GM12878 (cell line): ENCODE measurements around the gene CHAF1A. TPM values are rescaled to one million over a fixed set of nuclear protein-coding genes. Genes with fewer than 3 reads are reported as not detected.
A peak's percentile ranks its signal among the peaks of the same experiment; 100 is the strongest.

Experiments
- ATAC-seq: fragments of 200-7000 bp; cut with Tn5 transposase; 3 replicates; pipeline ENCODE4 v1.9.1; 2020; ENCODE audit warnings: mild to moderate bottlenecking, moderate library complexity
- BruUV-seq: library from RNA; stranded (reverse); fragments of 400-500 nt; replicated peaks from 2 replicates; lab custom pipeline; 2021; lab: Mats Ljungman, UMichigan
- CTCF ChIA-PET: fragments of 300-600 bp; sonication (Branson Sonifier 250); formaldehyde crosslinking; extraction: SDS; loops from one replicate; lab custom pipeline; 2021; ENCODE audit warnings: inconsistent platforms; lab: Yijun Ruan, JAX
- POLR2A ChIA-PET: fragments of 350-600 bp; formaldehyde crosslinking; extraction: SDS; loops from one replicate; lab custom pipeline; 2021; ENCODE audit warnings: inconsistent platforms; lab: Charles Lee
- RAD21 ChIA-PET: fragments of 300-600 bp; sonication (Branson Sonifier 250); formaldehyde crosslinking; loops from one replicate; lab custom pipeline; 2023; ENCODE audit warnings: antibody characterized with exemption; ENCODE audit not compliant: unreplicated experiment; lab: Charles Lee
- SMC1A ChIA-PET: fragments of 300-600 bp; sonication (Branson Sonifier 250); formaldehyde crosslinking; loops from one replicate; lab custom pipeline; 2023; ENCODE audit not compliant: unreplicated experiment, uncharacterized antibody; lab: Charles Lee
- DNase-seq: peaks from one replicate; pipeline ENCODE4 v3.0.0-alpha.2; 2011; ENCODE audit warnings: low read depth, low spot score
- FAIRE-seq: peaks from 3 replicates; lab custom pipeline; 2011; peaks lifted over from hg19 to GRCh38; lab: Jason Lieb, UNC
- H2AFZ ChIP-seq: 2 replicates; pipeline ENCODE4 v1.6.0; 2011; ENCODE audit warnings: low read depth, low read length, control low read depth; ENCODE audit not compliant: control insufficient read depth
- H3K27ac ChIP-seq: 2 replicates; pipeline ENCODE4 v1.5.1; 2011; ENCODE audit warnings: control low read depth; ENCODE audit not compliant: control insufficient read depth, insufficient read depth
- H3K27me3 ChIP-seq, 2 experiments: replicated peaks in 1 of 2; 2 replicates each; pipeline versions ENCODE4 v1.6.0 to v1.6.1; 2011; ENCODE audit warnings: low read length in 1 of 2; ENCODE audit not compliant: control insufficient read depth in 2 of 2, insufficient read depth in 2 of 2
- H3K36me3 ChIP-seq, 2 experiments: 2 replicates each; pipeline ENCODE4 v1.5.1; 2011; ENCODE audit warnings: low read length in 1 of 2; ENCODE audit not compliant: control insufficient read depth in 2 of 2, insufficient read depth in 2 of 2
- H3K4me1 ChIP-seq: 2 replicates; pipeline ENCODE4 v1.6.1; 2011; ENCODE audit warnings: mild to moderate bottlenecking, low read length, moderate library complexity, mixed read lengths; ENCODE audit not compliant: control insufficient read depth, insufficient read depth
- H3K4me2 ChIP-seq: 2 replicates; pipeline ENCODE4 v1.6.0; 2011; ENCODE audit warnings: control low read depth; ENCODE audit not compliant: control insufficient read depth, insufficient read depth
- H3K4me3 ChIP-seq: fragments of 200-600 bp; sonication (generic); 2 replicates; pipeline ENCODE4 v1.5.1; 2016
- H3K79me2 ChIP-seq: 2 replicates; pipeline ENCODE4 v1.6.0; 2011; ENCODE audit warnings: low read length; ENCODE audit not compliant: control insufficient read depth, insufficient read depth
- H3K9ac ChIP-seq: 2 replicates; pipeline ENCODE4 v1.8.0; 2011; ENCODE audit warnings: low read length, control low read depth, mixed read lengths; ENCODE audit not compliant: control insufficient read depth, insufficient read depth
- H3K9me3 ChIP-seq: replicated peaks from 3 replicates; pipeline ENCODE4 v1.5.1; 2011; ENCODE audit warnings: mild to moderate bottlenecking, low read length; ENCODE audit not compliant: control insufficient read depth, insufficient read depth
- H4K20me1 ChIP-seq: 2 replicates; pipeline ENCODE4 v1.6.0; 2011; ENCODE audit not compliant: control insufficient read depth, insufficient read depth
- ASH2L ChIP-seq: fragments of 300-600, 200-600 bp; sonication (generic); IDR thresholded peaks from 2 replicates; pipeline ENCODE4 v1.6.1; 2017; ENCODE audit warnings: low read depth, mild to moderate bottlenecking, borderline replicate concordance
- BCL11A ChIP-seq: IDR thresholded peaks from 2 replicates; pipeline ENCODE4 v1.6.1; 2011; ENCODE audit warnings: low read depth, low read length
- CBFB ChIP-seq: IDR thresholded peaks from 2 replicates; pipeline ENCODE4 v1.6.1; 2016; ENCODE audit warnings: antibody characterized with exemption, low read depth
- DPF2 ChIP-seq: fragments of 450-650 bp; IDR thresholded peaks from 2 replicates; pipeline ENCODE4 v1.6.1; 2017; ENCODE audit warnings: mild to moderate bottlenecking
- E2F8 ChIP-seq: fragments of 450-650 bp; IDR thresholded peaks from 2 replicates; pipeline ENCODE4 v1.6.1; 2018; ENCODE audit warnings: mild to moderate bottlenecking, low read depth, moderate library complexity; ENCODE audit not compliant: partially characterized antibody
- EZH2 ChIP-seq: IDR thresholded peaks from 2 replicates; pipeline ENCODE4 v1.6.1; 2012; ENCODE audit warnings: low read depth, mild to moderate bottlenecking, control low read depth, inconsistent platforms, low read length, borderline replicate concordance; ENCODE audit not compliant: control insufficient read depth
- FOXM1 ChIP-seq: IDR thresholded peaks from 2 replicates; pipeline ENCODE4 v1.6.1; 2012; ENCODE audit warnings: low read depth, mild to moderate bottlenecking, inconsistent platforms, low read length, moderate library complexity
- HDGF ChIP-seq: fragments of 450-650 bp; IDR thresholded peaks from 2 replicates; pipeline ENCODE4 v1.6.1; 2016; ENCODE audit warnings: antibody characterized with exemption
- JUND ChIP-seq: IDR thresholded peaks from 2 replicates; pipeline ENCODE4 v1.6.1; 2012; ENCODE audit warnings: low read depth, mild to moderate bottlenecking, low read length, improper control_type of control experiment, moderate library complexity
- KAT2A ChIP-seq: conservative IDR thresholded peaks from 2 replicates; pipeline ENCODE4 v1.6.1; 2011; ENCODE audit warnings: low read depth, low read length; ENCODE audit not compliant: control insufficient read depth
- MEF2A ChIP-seq: IDR thresholded peaks from 2 replicates; pipeline ENCODE4 v1.6.1; 2011; ENCODE audit warnings: low read depth, mild to moderate bottlenecking, low read length, moderate library complexity; ENCODE audit not compliant: insufficient read depth
- MLLT1 ChIP-seq: fragments of 450-650 bp; IDR thresholded peaks from 2 replicates; pipeline ENCODE4 v1.6.1; 2016; ENCODE audit warnings: mild to moderate bottlenecking
- MTA2 ChIP-seq: fragments of 450-650 bp; IDR thresholded peaks from 2 replicates; pipeline ENCODE4 v1.6.1; 2016; ENCODE audit warnings: low read depth, mild to moderate bottlenecking, moderate library complexity
- MTA3 ChIP-seq: IDR thresholded peaks from 2 replicates; pipeline ENCODE4 v1.6.1; 2012; ENCODE audit warnings: low read length, inconsistent platforms, borderline replicate concordance
- MYB ChIP-seq: fragments of 150-350 bp; IDR thresholded peaks from 2 replicates; pipeline ENCODE4 v1.6.1; 2014; ENCODE audit warnings: mild to moderate bottlenecking, low read depth, low read length, borderline replicate concordance
- NR2C1 ChIP-seq: fragments of 450-650 bp; IDR thresholded peaks from 2 replicates; pipeline ENCODE4 v1.6.1; 2017; ENCODE audit warnings: antibody characterized with exemption, mild to moderate bottlenecking, moderate library complexity
- POU2F2 ChIP-seq: IDR thresholded peaks from 3 replicates; pipeline ENCODE4 v1.6.1; 2011; ENCODE audit warnings: low read depth, mild to moderate bottlenecking, low read length, borderline replicate concordance
- SMAD5 ChIP-seq: IDR thresholded peaks from 2 replicates; pipeline ENCODE4 v1.6.1; 2016; ENCODE audit warnings: antibody characterized with exemption, low read depth
- STAT1 ChIP-seq: fragments of 450-650 bp; conservative IDR thresholded peaks from 2 replicates; pipeline ENCODE4 v1.6.1; 2014; ENCODE audit warnings: antibody characterized with exemption, mild to moderate bottlenecking
- ZNF384 ChIP-seq: IDR thresholded peaks from 2 replicates; pipeline ENCODE4 v1.6.1; 2012; ENCODE audit warnings: low read depth, mild to moderate bottlenecking, low read length, improper control_type of control experiment, borderline replicate concordance
- WGBS: methylation state at CpG from one replicate; pipeline ENCODE4 v1.1.6; 2016; ENCODE audit warnings: low lambda C conversion rate; ENCODE audit not compliant: insufficient replicate concordance, insufficient coverage; ENCODE audit errors: missing lambda C conversion rate; 5-methylcytosine and 5-hydroxymethylcytosine counted together
- in situ Hi-C: fragments of 300-500 bp; cut with MboI; formaldehyde crosslinking; loops from 9 replicates; pipeline ENCODE4 v1.14.3; 2018; ENCODE audit warnings: mixed read lengths
- intact Hi-C: fragments of 100-400 bp; cut with micrococcal nuclease; formaldehyde crosslinking; loops from one replicate; pipeline ENCODE4 v1.14.2; 2022; ENCODE audit not compliant: unreplicated experiment
- polyA plus RNA-seq, 11 experiments: library from polyadenylated mRNA; depleted of rRNA in 4 of 11; unstranded in 6 of 11; stranded (reverse) in 5 of 11; fragments of >200 nt; fragmentation: Nextera tagmentation in 4 of 11; fragmentation: Illumina TruSeq in 1 of 11; extraction: Ambion mirVana in 4 of 11; extraction: Trizol in 1 of 11; gene quantifications; 1 replicate in 1 of 11; 2 replicates in 10 of 11; pipeline versions ENCODE4 v1.2.1 to v1.2.3, GENCODE V29; 2011 to 2016; ENCODE audit warnings: inconsistent platforms in 2 of 11, missing spikeins in 2 of 11, low read depth in 1 of 11
- total RNA-seq, 4 experiments: library from RNA; depleted of rRNA in 3 of 4; stranded (reverse); fragments of >200 nt in 3 of 4; fragmentation: Illumina TruSeq in 1 of 4; extraction: Trizol in 1 of 4; gene quantifications; 2 replicates each; pipeline versions ENCODE4 v1.2.1 to v1.2.3, GENCODE V29; 2013 to 2021

CHAF1A gene
- total and polyA plus RNA-seq, 10 of the 15 experiments (the other 5 are each of a cell fraction or from before 2014, with no cell fraction given): 1.3 to 69.1 (median 34.2) TPM

- FAIRE-seq: peak; percentile 89
- H3K4me3 ChIP-seq: peak overlapping the region; percentile 52
- no peaks in the 10 kb centered on the region for H4K20me1 ChIP-seq
- peaks cover 12 to 20% of the 10 kb centered on the region in 2 experiments; a peak in 3 of 4 replicates for H3K36me3 ChIP-seq
- peak overlapping the region; percentile 93 for H3K4me2 ChIP-seq
- intact Hi-C loops: loop anchor here (1.0 kb wide), 1 partner anchor 20 kb away; no protein-coding TSS in a partner anchor
- no peaks in the 10 kb centered on the region for H3K27me3 ChIP-seq
- no TSS peak for BruUV-seq
- H3K27ac ChIP-seq: peak overlapping the region; percentile 93
- peak; percentile 78 for ATAC-seq
- H3K79me2 ChIP-seq: peaks cover 97% of the 10 kb centered on the region
- SMC1A ChIA-PET: interaction anchor here (0.9 to 4.1 kb wide), 5 partner anchors 19 to 145 kb away, joined by 3 to 27 read pairs (median 5); partner anchors contain the start of genes CHAF1A, EBI3 and SH3GL1
- CTCF ChIA-PET: interaction anchor here (0.8 to 2.9 kb wide), 11 partner anchors 8 to 145 kb away, joined by 3 to 24 read pairs (median 5); partner anchors contain the start of genes CHAF1A, MPND and SH3GL1
- peaks cover 88% of the 10 kb centered on the region for H3K4me1 ChIP-seq
- H3K9me3 ChIP-seq: no peaks in the 10 kb centered on the region
- in situ Hi-C loops: no loop called here
- RAD21 ChIA-PET: interaction anchor here (0.8 to 1.7 kb wide), 7 partner anchors 19 to 32 kb away, joined by 3 to 13 read pairs (median 5); partner anchors contain the start of genes CHAF1A, MPND and SH3GL1
- WGBS: 8% methylated on average over 15 of the region's 16 CpGs
- no peak overlapping the region for H2AFZ ChIP-seq
- peak; percentile 90 for DNase-seq
- H3K9ac ChIP-seq: peak overlapping the region; percentile 77
- POLR2A ChIA-PET: interaction anchor here (0.5 to 9.4 kb wide), 10 partner anchors 11 to 1869 kb away, joined by 3 to 110 read pairs (median 5); partner anchors contain the start of genes CHAF1A, EBI3, MPND and SH3GL1
- no peak for TF ChIP-seq BCL11A
- no peak for TF ChIP-seq JUND
- TF ChIP-seq KAT2A: no peak
- no peak for TF ChIP-seq CBFB
- no peak for TF ChIP-seq HDGF
- no peak for TF ChIP-seq MEF2A
- TF ChIP-seq E2F8: no peak
- TF ChIP-seq STAT1: no peak
- TF ChIP-seq POU2F2: no peak
- no peak for TF ChIP-seq MYB
- peak; percentile 24; the same call in 1 of the 2 replicates for TF ChIP-seq MTA2
- TF ChIP-seq ZNF384: no peak
- no peak for TF ChIP-seq NR2C1
- TF ChIP-seq DPF2: no peak; the same call in 1 of the 2 replicates
- no peak for TF ChIP-seq ASH2L
- no peak for TF ChIP-seq MTA3
- TF ChIP-seq EZH2: no peak
- no peak for TF ChIP-seq FOXM1
- TF ChIP-seq SMAD5: no peak
- TF ChIP-seq MLLT1: no peak
Observed at GRCh38 chr19:4375164-4376027, 27.0 kb upstream of the CHAF1A start.
